ENCODE results near the gene NUP50. TPM values are rescaled to one million over a fixed set of nuclear protein-coding genes. Genes with fewer than 3 reads are reported as not detected.

NUP50 gene
- total and polyA plus RNA-seq, 2 donors from 2014 or later = 11.3 to 64.2 TPM

DNA sequence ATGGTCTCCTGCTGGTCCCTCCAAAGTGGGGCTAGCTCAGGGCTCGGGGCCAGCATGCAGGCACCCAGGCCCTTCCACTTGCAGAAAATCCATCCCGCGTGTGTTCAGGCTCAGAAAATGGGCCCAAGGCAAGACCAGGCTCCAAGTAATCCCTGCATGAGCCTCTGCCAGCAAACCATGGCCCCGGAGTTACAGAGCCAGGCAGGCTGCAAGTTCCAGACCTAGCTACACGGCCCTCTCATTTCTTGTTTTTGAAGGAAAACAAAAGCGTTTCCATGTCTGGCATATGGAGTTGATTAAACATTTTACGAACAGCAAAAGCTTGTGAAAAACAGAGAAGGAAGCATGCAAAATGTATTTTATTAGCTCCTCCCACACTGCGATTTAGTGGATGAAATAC is 47.3 kb downstream of the NUP50 start:
- H3K27ac ChIP-seq (ENCODE audit: low read depth in 2 of 2, low read length in 2 of 2) = no peak overlapping the region
- no peak for TF ChIP-seq CTCF (IDR thresholded peaks at IDR 0.05; ENCODE audit: borderline replicate concordance, extremely low read depth, insufficient read depth)
- H3K9me3 ChIP-seq (ENCODE audit: control insufficient read depth in 2 of 3, insufficient read depth in 1 of 3, low read length in 3 of 3) = no peaks in the 10 kb centered on the region
- H3K4me3 ChIP-seq (ENCODE audit: low read length in 3 of 3) = no peak overlapping the region
- H3K27me3 ChIP-seq (ENCODE audit: control insufficient read depth, insufficient read depth, low read length) = no peaks in the 10 kb centered on the region
- no peaks in the 10 kb centered on the region for H3K36me3 ChIP-seq (ENCODE audit: control insufficient read depth in 2 of 3, insufficient read depth in 3 of 3, low read length in 3 of 3)
- no peak overlapping the region for H3K9ac ChIP-seq (ENCODE audit: low read length in 3 of 3)
- DNase-seq = no peak
- FAIRE-seq = no peak
- intact Hi-C loops (cut with DNase I) = no loop called here
- peaks cover 0 to 3% (median 0%) of the 10 kb centered on the region in 3 donors for H3K4me1 ChIP-seq (ENCODE audit: control insufficient read depth in 2 of 3, insufficient read depth in 2 of 3, low read depth in 1 of 3, low read length in 3 of 3)

DNA sequence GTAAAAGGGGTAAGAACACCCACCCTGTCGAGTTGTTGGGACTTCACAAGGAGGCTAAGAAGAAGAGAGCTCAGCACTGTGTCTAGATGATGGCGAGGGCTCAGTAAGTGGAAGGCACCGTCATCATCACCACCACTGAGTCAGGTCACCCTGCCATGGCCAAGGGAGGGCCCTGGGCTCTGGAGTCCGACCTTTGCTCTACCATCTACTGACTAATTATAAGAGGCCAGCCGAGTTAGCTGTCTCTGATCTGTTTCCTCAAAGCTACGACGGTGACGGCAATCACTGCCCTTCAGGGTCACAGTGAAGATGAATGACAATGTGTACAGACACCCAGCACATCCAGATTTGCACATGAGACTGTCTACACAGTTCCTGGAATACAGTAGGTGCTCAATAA is 47.7 kb downstream of the NUP50 start:
- H3K9ac ChIP-seq (ENCODE audit: low read length in 3 of 3) = no peak overlapping the region
- TF ChIP-seq CTCF (IDR thresholded peaks at IDR 0.05; ENCODE audit: borderline replicate concordance, extremely low read depth, insufficient read depth) = no peak
- FAIRE-seq = no peak
- no peak overlapping the region for H3K27ac ChIP-seq (ENCODE audit: low read depth in 2 of 2, low read length in 2 of 2)
- no peaks in the 10 kb centered on the region for H3K36me3 ChIP-seq (ENCODE audit: control insufficient read depth in 2 of 3, insufficient read depth in 3 of 3, low read length in 3 of 3)
- no peaks in the 10 kb centered on the region for H3K9me3 ChIP-seq (ENCODE audit: control insufficient read depth in 2 of 3, insufficient read depth in 1 of 3, low read length in 3 of 3)
- H3K4me1 ChIP-seq (ENCODE audit: control insufficient read depth in 2 of 3, insufficient read depth in 2 of 3, low read depth in 1 of 3, low read length in 3 of 3) = peaks cover 0 to 6% (median 0%) of the 10 kb centered on the region in 3 donors
- intact Hi-C loops (cut with DNase I) = no loop called here
- H3K27me3 ChIP-seq (ENCODE audit: control insufficient read depth, insufficient read depth, low read length) = no peaks in the 10 kb centered on the region
- H3K4me3 ChIP-seq (ENCODE audit: low read length in 3 of 3) = no peak overlapping the region
- DNase-seq = peak in 1 of 5 donors; percentile 12

GRCh38 chr22:45211848-45212247 is 48.1 kb downstream of the NUP50 start:
- FAIRE-seq = no peak

More at GRCh38 chr22:45211848-45212247, 48.1 kb downstream of the NUP50 start:
- peak in 1 of 5 donors; percentile 56 for DNase-seq
- Histone ChIP-seq H3K4me3 (ENCODE audit: low read length in 3 of 3) (no peak overlapping the region), H3K4me1 (ENCODE audit: control insufficient read depth in 2 of 3, insufficient read depth in 2 of 3, low read depth in 1 of 3, low read length in 3 of 3) (peaks cover 0 to 6% (median 0%) of the 10 kb centered on the region in 3 donors), H3K27me3 (ENCODE audit: control insufficient read depth, insufficient read depth, low read length) (no peaks in the 10 kb centered on the region), H3K27ac (ENCODE audit: low read depth in 2 of 2, low read length in 2 of 2) (no peak overlapping the region), H3K9me3 (ENCODE audit: control insufficient read depth in 2 of 3, insufficient read depth in 1 of 3, low read length in 3 of 3) (no peaks in the 10 kb centered on the region), H3K36me3 (ENCODE audit: control insufficient read depth in 2 of 3, insufficient read depth in 3 of 3, low read length in 3 of 3) (no peaks in the 10 kb centered on the region), H3K9ac (ENCODE audit: low read length in 3 of 3) (no peak overlapping the region)
- intact Hi-C loops (cut with DNase I) = no loop called here
- no peak for TF ChIP-seq CTCF (IDR thresholded peaks at IDR 0.05; ENCODE audit: borderline replicate concordance, extremely low read depth, insufficient read depth)
